HEK293 (cell line): ENCODE data around the gene MICALL1.

Source experiments
- SALL2 ChIP-seq: fragments of 450-650 bp; formaldehyde crosslinking; IDR thresholded peaks from 2 replicates; pipeline ENCODE4 v1.5.0; 2017; ENCODE audit warnings: missing biosample characterization, mild to moderate bottlenecking, missing genetic modification characterization, borderline replicate concordance
- ZNF324 ChIP-seq: fragments of 450-650 bp; formaldehyde crosslinking; IDR thresholded peaks from 2 replicates; pipeline ENCODE4 v1.5.1; 2016; ENCODE audit warnings: missing biosample characterization, missing genetic modification characterization
- TF ChIP-seq, protein P1 (sequence below): fragments of 450-650 bp; IDR thresholded peaks from 2 replicates; pipeline ENCODE4 v1.5.1; 2018; ENCODE audit warnings: missing biosample characterization, mild to moderate bottlenecking, missing genetic modification characterization
- TF ChIP-seq, protein P2 (sequence below): fragments of 450-650 bp; formaldehyde crosslinking; IDR thresholded peaks from 2 replicates; pipeline ENCODE4 v1.5.1; 2017; ENCODE audit warnings: missing biosample characterization, mild to moderate bottlenecking, missing genetic modification characterization, moderate library complexity

- TF ChIP-seq, protein P1, sequence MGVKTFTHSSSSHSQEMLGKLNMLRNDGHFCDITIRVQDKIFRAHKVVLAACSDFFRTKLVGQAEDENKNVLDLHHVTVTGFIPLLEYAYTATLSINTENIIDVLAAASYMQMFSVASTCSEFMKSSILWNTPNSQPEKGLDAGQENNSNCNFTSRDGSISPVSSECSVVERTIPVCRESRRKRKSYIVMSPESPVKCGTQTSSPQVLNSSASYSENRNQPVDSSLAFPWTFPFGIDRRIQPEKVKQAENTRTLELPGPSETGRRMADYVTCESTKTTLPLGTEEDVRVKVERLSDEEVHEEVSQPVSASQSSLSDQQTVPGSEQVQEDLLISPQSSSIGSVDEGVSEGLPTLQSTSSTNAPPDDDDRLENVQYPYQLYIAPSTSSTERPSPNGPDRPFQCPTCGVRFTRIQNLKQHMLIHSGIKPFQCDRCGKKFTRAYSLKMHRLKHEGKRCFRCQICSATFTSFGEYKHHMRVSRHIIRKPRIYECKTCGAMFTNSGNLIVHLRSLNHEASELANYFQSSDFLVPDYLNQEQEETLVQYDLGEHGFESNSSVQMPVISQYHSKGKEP (tag by site-specific recombination), result no peak
- TF ChIP-seq SALL2 (tag by site-specific recombination), result no peak
- TF ChIP-seq, protein P2, sequence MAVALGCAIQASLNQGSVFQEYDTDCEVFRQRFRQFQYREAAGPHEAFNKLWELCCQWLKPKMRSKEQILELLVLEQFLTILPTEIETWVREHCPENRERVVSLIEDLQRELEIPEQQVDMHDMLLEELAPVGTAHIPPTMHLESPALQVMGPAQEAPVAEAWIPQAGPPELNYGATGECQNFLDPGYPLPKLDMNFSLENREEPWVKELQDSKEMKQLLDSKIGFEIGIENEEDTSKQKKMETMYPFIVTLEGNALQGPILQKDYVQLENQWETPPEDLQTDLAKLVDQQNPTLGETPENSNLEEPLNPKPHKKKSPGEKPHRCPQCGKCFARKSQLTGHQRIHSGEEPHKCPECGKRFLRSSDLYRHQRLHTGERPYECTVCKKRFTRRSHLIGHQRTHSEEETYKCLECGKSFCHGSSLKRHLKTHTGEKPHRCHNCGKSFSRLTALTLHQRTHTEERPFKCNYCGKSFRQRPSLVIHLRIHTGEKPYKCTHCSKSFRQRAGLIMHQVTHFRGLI (tag by site-specific recombination), result no peak
- TF ChIP-seq ZNF324 (tag by site-specific recombination), result no peak
Measured at GRCh38 chr22:37891926-37892325, 14.2 kb upstream of the MICALL1 start.
